Cortex of kidney (tissue), 1 donor: ENCODE results near the gene UNC13A.
"Not testable (repeated sequence)": the region's sequence is repeated elsewhere in the genome, so short reads cannot be mapped to it uniquely, and the experiment has no call there.

Source experiments
- DNase-seq: peaks from one replicate; lab custom pipeline; 2025; lab: John Stamatoyannopoulos, UW

The UNC13A gene

DNA sequence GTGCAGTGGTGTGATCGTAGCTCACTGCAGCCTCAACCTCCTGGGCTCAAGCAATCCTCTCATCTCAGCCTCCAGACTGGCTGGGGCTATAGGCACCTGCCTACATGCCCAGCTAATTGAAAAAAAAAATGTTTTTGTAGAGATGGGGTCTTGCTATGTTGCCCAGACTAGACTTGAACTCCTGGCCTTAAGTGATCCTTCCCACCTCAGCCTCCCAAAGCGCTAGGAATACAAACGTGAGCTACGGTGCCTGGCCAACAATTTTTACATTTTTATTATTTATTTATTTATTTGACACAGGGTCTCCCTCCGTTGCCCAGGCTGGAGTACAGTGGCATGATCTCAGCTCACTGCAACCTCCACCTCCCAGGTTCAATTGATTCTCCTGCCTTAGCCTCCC lies 117.9 kb downstream of the UNC13A start:
- DNase-seq: not testable (repeated sequence)

DNA sequence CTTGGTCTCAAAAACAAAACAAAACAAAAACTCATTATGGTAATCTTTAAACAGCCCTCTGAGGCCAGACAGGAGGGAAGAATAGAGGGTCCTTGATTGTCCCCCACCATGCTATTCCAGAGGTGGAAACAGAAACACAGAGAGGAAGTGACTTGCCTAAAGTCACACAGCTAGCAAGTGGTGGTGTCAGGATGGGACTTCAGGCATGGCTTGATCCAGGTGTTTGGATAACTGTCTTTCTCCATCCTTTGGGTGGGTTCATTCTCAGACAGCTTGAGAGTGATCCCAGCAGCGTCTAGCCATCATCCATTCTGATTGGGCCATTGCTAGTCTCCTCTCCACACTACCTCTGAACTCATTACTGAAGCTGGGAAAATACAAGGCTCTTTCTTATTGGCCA lies 120.2 kb downstream of the UNC13A start:
- no peak for DNase-seq

DNA sequence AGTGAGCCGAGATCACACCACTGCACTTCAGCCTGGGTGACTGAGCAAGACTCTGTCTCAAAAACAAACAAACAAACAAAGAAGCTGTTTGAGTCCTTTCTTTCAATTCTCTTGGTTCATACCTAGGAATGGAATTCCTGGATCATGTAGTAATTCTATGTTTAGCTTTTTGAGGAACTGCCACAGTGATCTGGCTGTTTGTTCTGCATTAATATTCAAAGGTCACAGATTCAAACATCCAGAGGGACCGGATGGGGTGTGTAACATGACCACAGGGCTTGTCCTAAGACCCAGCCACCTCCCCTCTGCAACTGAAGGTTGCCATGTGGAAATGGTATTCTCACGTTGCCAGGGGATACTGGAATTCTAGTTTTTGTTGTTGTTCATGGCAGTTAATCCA lies 122.5 kb downstream of the UNC13A start:
- DNase-seq: no peak

DNA sequence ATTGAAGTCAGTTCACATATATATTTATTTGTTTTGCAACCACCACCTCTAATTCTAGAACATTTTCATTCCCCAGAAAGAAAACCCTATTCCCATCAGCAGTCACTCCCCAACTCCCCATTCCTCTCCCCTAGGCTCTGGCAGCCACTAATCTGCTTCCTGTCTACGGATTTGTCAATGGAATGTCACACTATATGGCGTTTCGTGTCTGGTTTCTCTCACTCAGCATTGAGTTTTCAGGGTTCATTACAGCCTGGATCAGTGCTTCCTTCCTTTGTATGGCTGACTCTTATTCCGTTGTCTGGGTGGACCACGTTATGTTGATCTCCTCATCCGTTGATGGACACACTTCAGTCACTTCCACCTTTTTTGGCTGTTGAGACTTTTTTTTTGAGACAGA lies 123.4 kb downstream of the UNC13A start:
- DNase-seq: no peak

DNA sequence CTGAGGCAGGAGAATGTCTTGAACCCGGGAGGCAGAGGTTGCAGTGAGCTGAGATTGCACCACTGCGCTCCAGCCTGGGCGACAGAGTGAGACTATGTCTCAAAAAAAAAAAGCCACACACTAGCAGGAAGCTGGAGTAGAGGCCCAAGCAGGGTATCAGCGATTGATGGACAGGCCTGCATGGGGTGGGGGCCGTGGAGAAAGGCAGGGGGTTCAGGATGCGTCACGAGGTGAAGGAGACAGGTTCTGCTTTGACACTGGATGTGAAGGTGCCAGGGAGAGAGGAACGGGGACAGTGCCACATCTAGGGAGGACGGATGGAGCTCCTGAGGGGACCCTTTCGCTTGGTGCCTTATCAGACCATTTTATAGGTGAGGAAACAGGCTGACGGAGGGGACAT lies 125.6 kb downstream of the UNC13A start:
- DNase-seq: no peak

DNA sequence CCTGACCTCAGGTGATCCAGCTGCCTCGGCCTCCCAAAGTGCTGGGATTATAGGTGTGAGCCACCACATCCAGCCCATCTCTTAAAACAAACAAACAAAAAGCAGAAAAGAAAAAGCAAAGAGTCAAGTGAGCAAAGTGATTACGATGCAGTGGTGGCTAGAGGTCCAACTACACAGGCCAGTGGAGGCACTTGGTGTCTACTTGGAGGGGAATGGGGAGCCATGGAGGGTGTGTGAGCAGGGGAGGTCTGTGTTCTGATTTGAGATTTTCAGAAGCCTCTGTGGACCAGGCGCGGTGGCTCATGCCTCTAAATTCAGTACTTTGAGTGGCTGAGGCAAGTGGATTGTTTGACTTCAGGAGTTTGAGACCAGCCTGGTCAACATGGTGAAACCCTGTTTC lies 126.1 kb downstream of the UNC13A start:
- no peak for DNase-seq

DNA sequence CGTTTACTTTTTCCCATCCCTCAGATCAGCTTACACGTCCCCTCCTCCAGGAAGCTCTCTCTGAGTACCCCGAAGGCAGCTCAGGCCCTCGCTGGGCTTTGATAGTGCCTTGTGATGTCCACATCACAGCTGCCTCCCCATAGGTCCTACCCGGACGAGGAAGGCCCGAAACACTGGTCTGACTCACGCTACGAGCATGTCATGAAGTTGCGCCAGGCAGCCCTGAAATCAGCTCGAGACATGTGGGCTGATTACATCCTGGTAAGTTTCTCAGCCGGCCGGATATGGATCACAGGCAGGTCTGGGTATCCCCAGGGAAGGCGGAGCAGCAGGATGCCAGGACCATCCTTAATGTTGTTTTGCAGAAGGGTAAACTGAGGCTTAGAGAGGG lies 128.0 kb downstream of the UNC13A start:
- no peak for DNase-seq

DNA sequence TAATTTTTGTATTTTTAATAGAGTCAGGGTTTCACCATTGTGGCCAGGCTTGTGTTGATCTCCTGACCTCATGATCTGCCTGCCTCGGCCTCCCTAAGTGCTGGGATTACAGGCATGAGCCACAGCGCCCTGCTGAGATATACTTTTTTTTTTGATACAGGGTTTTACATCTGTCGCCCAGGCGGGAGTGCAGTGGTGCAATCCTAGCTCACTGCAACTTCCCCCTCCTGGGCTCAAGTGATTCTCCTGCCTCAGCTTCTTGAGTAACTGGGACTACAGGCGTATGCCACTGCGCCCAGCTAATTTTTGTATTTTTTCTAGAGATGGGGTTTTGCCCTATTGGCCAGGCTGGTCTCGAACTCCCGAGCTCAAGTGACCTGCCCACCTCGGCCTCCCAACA lies 130.7 kb downstream of the UNC13A start:
- no peak for DNase-seq

DNA sequence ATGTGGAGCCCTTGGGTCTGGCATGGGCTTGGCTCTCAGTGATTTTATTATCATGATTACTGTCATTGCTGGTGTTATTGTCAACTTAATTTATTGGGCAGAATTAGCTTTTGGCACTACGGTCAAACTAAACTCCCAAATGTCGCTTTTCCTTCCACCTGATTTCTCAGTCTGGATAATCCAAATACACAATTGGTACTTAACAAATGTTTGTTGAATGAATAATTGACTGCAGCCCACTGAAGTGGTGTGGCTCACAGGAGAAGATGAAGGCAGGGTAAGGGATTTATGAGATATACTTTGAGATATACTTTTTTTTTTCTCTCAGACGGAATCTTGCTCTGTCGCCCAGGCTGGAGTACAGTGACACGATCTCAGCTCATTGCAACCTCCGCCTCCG lies 131.2 kb downstream of the UNC13A start:
- no peak for DNase-seq

DNA sequence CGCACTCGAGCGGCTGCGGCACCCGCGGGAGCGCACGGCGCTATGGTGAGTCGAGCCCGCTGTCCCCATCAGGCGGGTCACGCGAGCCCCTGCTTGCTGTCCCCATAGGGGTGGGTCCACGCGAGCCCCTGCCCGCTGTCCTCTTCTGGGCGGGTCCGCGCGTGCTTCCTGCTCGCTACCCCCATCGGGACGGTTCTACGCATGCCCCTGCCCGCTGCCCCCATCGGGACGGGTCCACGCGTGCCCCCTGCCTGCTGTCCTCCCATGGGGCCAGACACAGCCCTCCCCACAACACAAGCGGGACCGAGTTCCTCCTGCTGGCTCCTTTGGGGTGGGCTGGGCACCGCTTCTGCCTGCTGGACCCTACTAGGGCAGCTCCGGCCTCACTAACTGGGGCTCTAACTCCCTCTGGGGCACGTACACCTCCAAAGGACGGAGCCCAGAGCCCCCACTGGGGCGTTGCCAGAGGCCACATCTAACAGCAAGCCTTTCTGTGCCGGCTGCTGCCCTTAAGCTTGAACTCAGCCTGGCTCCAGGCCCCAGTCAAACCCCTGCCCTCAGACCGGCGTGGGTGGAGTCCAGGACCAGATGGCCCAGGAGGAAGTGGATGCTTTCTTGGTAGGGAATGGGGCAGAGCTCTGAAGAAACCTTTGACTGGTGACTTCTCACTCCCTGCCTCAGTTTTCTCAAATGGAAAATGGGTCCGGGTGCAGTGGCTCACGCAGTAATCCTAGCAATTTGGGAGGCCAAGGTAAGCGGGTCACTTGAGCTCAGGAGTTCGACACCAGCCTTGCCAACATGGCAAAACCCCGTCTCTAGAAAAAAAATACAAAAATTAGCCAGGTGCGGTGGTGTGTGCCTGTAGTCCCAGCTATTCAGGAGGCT lies 132.0 kb downstream of the UNC13A start:
- no peak for DNase-seq

DNA sequence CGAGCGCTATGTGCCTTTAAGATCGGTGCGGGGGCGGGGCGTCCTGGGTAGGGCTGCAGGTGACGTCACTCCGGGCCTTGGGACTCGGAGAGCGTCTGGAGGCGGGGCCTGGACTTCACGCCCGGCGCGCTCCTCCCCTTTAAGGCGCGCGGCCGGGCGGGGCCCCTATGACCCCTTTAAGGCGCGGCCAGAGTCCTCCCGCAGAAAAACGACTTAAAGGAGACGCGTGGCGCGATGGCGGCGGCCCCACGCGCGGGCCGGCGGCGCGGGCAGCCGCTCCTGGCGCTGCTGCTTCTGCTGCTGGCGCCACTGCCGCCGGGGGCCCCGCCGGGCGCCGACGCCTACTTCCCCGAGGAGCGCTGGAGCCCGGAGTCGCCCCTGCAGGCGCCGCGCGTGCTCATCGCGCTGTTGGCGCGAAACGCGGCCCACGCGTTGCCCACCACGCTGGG lies 132.7 kb downstream of the UNC13A start, which contains the start of gene COLGALT1:
Gene COLGALT1, plus strand, starts transcription at position 170 of the 449 bp plus-strand sequence. Its CDS starts 65 bp downstream, at position 235.
- no peak for DNase-seq

DNA sequence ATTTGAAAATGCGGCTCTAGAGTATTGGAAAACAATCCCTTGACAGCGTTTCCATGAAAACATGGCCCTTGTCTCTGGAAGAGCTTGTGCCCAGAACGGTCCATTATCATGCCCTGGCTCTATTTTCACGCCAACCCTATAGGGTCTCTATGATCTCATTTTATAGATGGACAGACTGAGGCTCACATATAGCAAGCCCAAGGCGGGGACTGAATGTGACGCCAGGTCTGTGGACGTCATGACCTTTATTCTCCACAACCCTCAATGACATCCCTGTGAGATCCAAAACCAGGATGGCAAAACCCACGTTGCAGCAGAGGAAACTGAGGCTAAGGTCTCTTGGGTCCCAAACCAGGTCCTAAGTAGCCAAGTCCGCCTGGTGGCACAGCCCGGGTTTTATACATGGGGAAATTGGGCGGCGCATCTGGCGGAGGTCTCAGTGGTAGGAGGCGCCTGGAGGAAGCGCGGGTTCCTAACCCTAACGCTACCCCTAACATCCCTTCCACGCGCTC lies 133.1 kb downstream of the UNC13A start:
- DNase-seq: no peak

DNA sequence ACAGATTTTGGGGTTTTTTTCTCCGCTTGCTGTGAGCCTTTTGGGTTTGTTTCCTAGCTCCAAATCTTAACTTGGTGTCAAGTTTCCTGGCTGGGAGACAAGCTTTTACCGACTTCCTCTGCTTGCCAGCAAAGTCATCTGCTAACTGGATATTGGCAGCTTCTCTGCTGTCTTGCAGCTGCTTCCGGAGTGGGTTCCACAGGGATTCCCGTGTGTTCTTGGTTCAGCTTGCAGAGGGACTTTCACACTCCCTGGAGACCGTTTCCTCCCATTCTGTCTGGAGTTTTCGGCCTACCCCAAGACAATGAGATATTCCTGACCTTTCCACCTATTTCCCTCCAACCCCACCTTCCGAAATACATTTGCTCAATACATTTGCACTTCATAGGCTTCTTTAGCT lies 134.9 kb downstream of the UNC13A start:
- no peak for DNase-seq

DNA sequence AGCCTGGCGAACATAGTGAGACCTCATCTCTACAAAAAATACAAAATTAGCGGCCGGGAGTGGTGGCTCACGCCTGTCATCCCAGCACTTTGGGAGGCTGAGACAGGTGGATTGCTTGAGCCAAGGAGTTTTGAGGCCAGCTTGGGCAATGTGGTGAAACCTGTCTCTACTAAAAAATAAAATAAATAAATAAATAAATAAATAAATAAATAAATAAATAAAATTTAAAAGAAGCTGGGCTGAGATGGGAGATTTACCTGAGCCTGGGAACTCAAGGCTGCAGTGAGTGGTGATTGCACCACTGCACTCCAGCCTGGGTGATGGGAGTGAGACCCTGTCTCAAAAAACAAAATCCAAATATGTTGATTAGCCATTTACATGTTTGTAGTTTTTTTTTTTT lies 135.4 kb downstream of the UNC13A start:
- DNase-seq: not testable (repeated sequence)
